Natural killer cell (primary cell): ENCODE measurements around the gene SMARCC1. TPM values are rescaled to one million over a fixed set of nuclear protein-coding genes. Genes with fewer than 3 reads are reported as not detected.

Experiments used
- ATAC-seq, 3 donors: fragments of 150-1000 bp in 2 of 3; fragments of 200-7000 bp in 1 of 3; cut with Tn5 transposase; 1 replicate in 1 of 3; 2 replicates in 2 of 3; pipeline ENCODE4 v1.10.0; 2021; ENCODE audit warnings: mild to moderate bottlenecking in 2 of 3, moderate library complexity in 2 of 3
- DNase-seq, 2 donors: peaks; one replicate each; pipeline versions ENCODE4 v3.0.0 to v3.0.0-alpha.2; 2013 to 2021; ENCODE audit warnings: mixed read lengths in 1 of 2
- H3K27ac ChIP-seq: one replicate; pipeline ENCODE4 v1.5.1; 2013; ENCODE audit warnings: mild to moderate bottlenecking, low read length
- H3K27me3 ChIP-seq: one replicate; pipeline ENCODE4 v1.6.1; 2013; ENCODE audit warnings: low read length; ENCODE audit not compliant: control insufficient read depth, insufficient read depth
- H3K36me3 ChIP-seq: one replicate; pipeline ENCODE4 v1.6.1; 2013; ENCODE audit warnings: low read length; ENCODE audit not compliant: control insufficient read depth, insufficient read depth
- H3K4me1 ChIP-seq: one replicate; pipeline ENCODE4 v1.6.1; 2013; ENCODE audit warnings: low read length; ENCODE audit not compliant: control insufficient read depth, insufficient read depth
- H3K4me3 ChIP-seq: one replicate; pipeline ENCODE4 v1.5.1; 2013; ENCODE audit warnings: low read length
- H3K9me3 ChIP-seq: one replicate; pipeline ENCODE4 v1.6.1; 2013; ENCODE audit warnings: low read length; ENCODE audit not compliant: control insufficient read depth, insufficient read depth
- H3K27ac Mint-ChIP-seq, 2 donors: one replicate each; pipeline ENCODE4 v1.8.0; 2022; ENCODE audit warnings: mild to moderate bottlenecking in 2 of 2, mixed read lengths in 2 of 2, moderate library complexity in 1 of 2
- H3K27me3 Mint-ChIP-seq, 2 donors: one replicate each; pipeline ENCODE4 v1.8.0; 2022; ENCODE audit warnings: low read depth in 2 of 2, mixed read lengths in 2 of 2
- H3K36me3 Mint-ChIP-seq: one replicate; pipeline ENCODE4 v1.8.0; 2022; ENCODE audit warnings: mixed read lengths
- H3K4me1 Mint-ChIP-seq, 2 donors: one replicate each; pipeline ENCODE4 v1.8.0; 2022; ENCODE audit warnings: mixed read lengths in 2 of 2
- H3K4me3 Mint-ChIP-seq: one replicate; pipeline ENCODE4 v1.8.0; 2022; ENCODE audit warnings: mild to moderate bottlenecking, moderate library complexity, mixed read lengths
- H3K9me3 Mint-ChIP-seq, 2 donors: one replicate each; pipeline ENCODE4 v1.8.0; 2022; ENCODE audit warnings: mixed read lengths in 2 of 2
- CTCF ChIP-seq: fragments of 200-600 bp; IDR thresholded peaks from one replicate; pipeline ENCODE4 v1.8.0; 2022; ENCODE audit warnings: antibody characterized with exemption
- WGBS: methylation state at CpG from one replicate; pipeline ENCODE4 v1.1.7; 2013; ENCODE audit warnings: missing lambda C conversion rate; ENCODE audit not compliant: insufficient coverage; 5-methylcytosine and 5-hydroxymethylcytosine counted together
- intact Hi-C: fragments of 100-400 bp; cut with micrococcal nuclease; formaldehyde crosslinking; loops from one replicate; pipeline ENCODE4 v1.14.2; 2022
- total RNA-seq, 4 donors: library from RNA; stranded (reverse); fragments of 120-200 nt in 1 of 4; gene quantifications; one replicate each; pipeline versions ENCODE4 v1.2.3 to v1.2.4, GENCODE V29; 2013 to 2022

SMARCC1 gene
- total RNA-seq, 3 donors from 2014 or later (not counting 1 experiment from before 2014, with no cell fraction given), result 96.1 to 108 (median 102) TPM

GRCh38 chr3:47630810-47631209, 150.9 kb downstream of the SMARCC1 start:
- Mint-ChIP-seq H3K36me3 (peaks cover 30% of the 10 kb centered on the region), H3K9me3 (no peaks in the 10 kb centered on the region), H3K4me3 (no peak overlapping the region), H3K27me3 (no peaks in the 10 kb centered on the region), H3K27ac (no peak overlapping the region), H3K4me1 (no peaks in the 10 kb centered on the region)
- Histone ChIP-seq H3K4me3 (no peak overlapping the region), H3K27me3 (no peaks in the 10 kb centered on the region), H3K9me3 (no peaks in the 10 kb centered on the region), H3K36me3 (peaks cover 52% of the 10 kb centered on the region), H3K27ac (no peak overlapping the region), H3K4me1 (no peaks in the 10 kb centered on the region)
- DNase-seq (no peak), ATAC-seq (no peak)
- no peak for TF ChIP-seq CTCF
- WGBS, result 95% methylated on average over 1 of the region's 1 CpG
- intact Hi-C loops, result no loop called here

GRCh38 chr3:47629770-47630169, 151.9 kb downstream of the SMARCC1 start:
- Histone ChIP-seq H3K9me3 (no peaks in the 10 kb centered on the region), H3K27me3 (no peaks in the 10 kb centered on the region), H3K4me1 (no peaks in the 10 kb centered on the region), H3K36me3 (peaks cover 47% of the 10 kb centered on the region), H3K4me3 (no peak overlapping the region), H3K27ac (no peak overlapping the region)
- ATAC-seq, result no peak
- no peak for TF ChIP-seq CTCF
- H3K27ac Mint-ChIP-seq, result no peak overlapping the region
- no peak overlapping the region for H3K4me3 Mint-ChIP-seq
- DNase-seq, result no peak
- no peaks in the 10 kb centered on the region for H3K4me1 Mint-ChIP-seq
- intact Hi-C loops, result no loop called here
- no peaks in the 10 kb centered on the region for H3K9me3 Mint-ChIP-seq
- H3K36me3 Mint-ChIP-seq, result peaks cover 21% of the 10 kb centered on the region
- WGBS, result 98% methylated on average over 3 of the region's 6 CpGs
- no peaks in the 10 kb centered on the region for H3K27me3 Mint-ChIP-seq

- no peak for ATAC-seq
- Mint-ChIP-seq H3K36me3 (peaks cover 21% of the 10 kb centered on the region), H3K27ac (peak overlapping the region in 1 of 2 donors; percentile 38), H3K9me3 (no peaks in the 10 kb centered on the region), H3K4me3 (no peak overlapping the region), H3K4me1 (no peaks in the 10 kb centered on the region), H3K27me3 (no peaks in the 10 kb centered on the region)
- no peaks in the 10 kb centered on the region for H3K9me3 ChIP-seq
- DNase-seq, result no peak
- intact Hi-C loops, result no loop called here
- peaks cover 51% of the 10 kb centered on the region for H3K36me3 ChIP-seq
- H3K4me1 ChIP-seq, result no peaks in the 10 kb centered on the region
- 96% methylated on average over 6 of the region's 6 CpGs for WGBS
- no peak overlapping the region for H3K4me3 ChIP-seq
- no peak overlapping the region for H3K27ac ChIP-seq
- no peak for TF ChIP-seq CTCF
- no peaks in the 10 kb centered on the region for H3K27me3 ChIP-seq
These were observed 153.3 kb downstream of the SMARCC1 start for GRCh38 chr3:47628426-47628825.

GRCh38 chr3:47622671-47623461, 158.8 kb downstream of the SMARCC1 start:
- H3K36me3 ChIP-seq, result peaks cover 57% of the 10 kb centered on the region
- Mint-ChIP-seq H3K36me3 (peaks cover 14% of the 10 kb centered on the region), H3K9me3 (no peaks in the 10 kb centered on the region), H3K27ac (no peak overlapping the region), H3K4me1 (no peaks in the 10 kb centered on the region), H3K4me3 (no peak overlapping the region), H3K27me3 (no peaks in the 10 kb centered on the region)
- H3K4me3 ChIP-seq, result no peak overlapping the region
- ATAC-seq (no peak), DNase-seq (no peak)
- WGBS, result 94% methylated on average over 3 of the region's 3 CpGs
- TF ChIP-seq CTCF, result no peak
- H3K27me3 ChIP-seq, result no peaks in the 10 kb centered on the region
- H3K9me3 ChIP-seq, result no peaks in the 10 kb centered on the region
- no peaks in the 10 kb centered on the region for H3K4me1 ChIP-seq
- no peak overlapping the region for H3K27ac ChIP-seq
- intact Hi-C loops, result no loop called here
